Measurements from ENCODE around the gene PARP9.
"Not testable (repeated sequence)": the region's sequence is repeated elsewhere in the genome, so short reads cannot be mapped to it uniquely, and the experiment has no call there.

Gene PARP9

DNA sequence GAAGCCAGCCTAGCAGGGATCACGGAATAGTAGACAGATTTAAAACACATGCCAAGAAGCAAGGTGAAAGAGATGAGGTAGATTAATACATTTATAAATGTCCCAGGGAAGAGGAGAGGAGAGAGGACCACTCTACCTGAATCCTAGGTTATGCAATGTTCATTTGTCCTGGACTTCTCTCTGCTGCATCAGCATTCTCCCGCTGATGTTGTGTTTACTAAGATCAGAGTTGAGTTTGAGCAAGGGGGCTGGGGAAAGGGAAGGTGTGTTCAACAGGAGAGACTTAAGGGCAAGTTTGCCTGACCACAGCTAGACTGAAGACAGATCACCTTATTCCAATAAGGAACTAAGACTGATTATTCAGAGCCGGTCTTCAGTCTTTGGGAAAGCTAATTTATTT lies 48.2 kb downstream of the PARP9 start:
- no peak for DNase-seq

DNA sequence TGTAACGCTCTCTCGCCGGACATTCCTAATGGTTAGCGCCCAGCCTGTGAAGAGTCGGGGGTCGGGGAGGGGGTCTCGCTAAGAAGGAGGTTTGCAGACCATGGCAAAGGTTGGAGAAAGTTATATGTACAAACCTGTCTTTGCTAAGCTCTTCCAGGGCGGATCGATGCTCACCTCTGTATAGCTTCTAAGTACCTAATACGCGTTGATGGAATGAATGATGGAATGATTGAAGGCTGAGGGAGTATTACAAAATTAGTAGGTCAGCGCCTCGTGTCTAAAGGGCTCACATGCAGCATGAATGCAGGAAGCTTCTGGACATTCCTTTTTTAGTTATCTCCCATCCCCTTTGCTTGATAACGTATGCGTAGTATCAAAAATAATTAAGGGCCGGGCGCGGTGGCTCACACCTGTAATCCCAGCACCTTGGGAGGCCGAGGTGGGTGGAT lies 49.1 kb downstream of the PARP9 start:
- DNase-seq, result no peak

DNA sequence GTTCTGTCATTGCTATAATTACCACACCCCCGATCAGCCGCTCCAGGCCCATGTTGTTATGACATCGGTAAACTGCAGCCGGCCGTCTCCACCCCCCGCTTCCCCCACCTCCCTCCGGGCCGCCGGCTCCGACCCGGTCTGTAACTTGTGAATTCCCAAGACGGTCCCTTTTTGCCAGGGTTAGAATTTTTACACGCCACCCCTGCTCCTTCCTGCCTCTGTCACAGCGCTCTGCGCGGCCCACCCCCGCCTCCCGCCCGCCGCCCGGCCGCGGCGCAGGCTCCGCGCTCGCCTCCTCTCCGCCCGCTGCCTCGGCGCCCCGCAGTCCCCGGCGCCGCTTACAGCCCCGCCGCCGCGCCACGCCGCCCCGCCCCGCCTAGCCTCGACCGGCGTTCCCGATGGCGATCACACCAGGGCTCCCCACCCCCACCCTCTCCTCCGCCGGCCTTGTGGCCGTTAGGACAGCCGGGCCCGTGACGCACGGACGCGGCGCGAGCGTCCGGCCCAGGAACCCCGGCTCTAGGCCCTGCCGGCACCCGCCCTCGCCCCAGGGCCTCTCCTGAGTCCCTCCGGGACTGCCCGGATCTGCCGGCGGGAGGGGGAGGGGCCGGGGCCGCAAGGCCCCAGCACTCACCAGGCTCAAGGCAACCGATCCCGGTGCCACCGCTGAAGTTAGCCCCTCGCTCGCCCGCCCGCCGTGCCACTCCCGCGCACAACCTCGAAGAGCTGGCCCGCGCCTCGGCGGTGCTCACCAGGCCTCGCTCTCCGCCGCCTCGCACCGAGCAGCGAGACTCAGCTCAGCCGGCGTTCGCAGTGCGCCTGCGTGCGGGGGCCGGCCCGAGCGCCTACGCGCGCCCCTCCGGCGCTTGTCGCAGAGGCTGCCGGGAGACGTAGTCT lies 49.7 kb downstream of the PARP9 start, which contains the start of gene KPNA1:
KPNA1 (minus strand) TSS at position 817 of the 897 bp plus-strand sequence. CDS start 18,374 bp downstream, outside the sequence.
- DNase-seq, result peak; percentile 89

DNA sequence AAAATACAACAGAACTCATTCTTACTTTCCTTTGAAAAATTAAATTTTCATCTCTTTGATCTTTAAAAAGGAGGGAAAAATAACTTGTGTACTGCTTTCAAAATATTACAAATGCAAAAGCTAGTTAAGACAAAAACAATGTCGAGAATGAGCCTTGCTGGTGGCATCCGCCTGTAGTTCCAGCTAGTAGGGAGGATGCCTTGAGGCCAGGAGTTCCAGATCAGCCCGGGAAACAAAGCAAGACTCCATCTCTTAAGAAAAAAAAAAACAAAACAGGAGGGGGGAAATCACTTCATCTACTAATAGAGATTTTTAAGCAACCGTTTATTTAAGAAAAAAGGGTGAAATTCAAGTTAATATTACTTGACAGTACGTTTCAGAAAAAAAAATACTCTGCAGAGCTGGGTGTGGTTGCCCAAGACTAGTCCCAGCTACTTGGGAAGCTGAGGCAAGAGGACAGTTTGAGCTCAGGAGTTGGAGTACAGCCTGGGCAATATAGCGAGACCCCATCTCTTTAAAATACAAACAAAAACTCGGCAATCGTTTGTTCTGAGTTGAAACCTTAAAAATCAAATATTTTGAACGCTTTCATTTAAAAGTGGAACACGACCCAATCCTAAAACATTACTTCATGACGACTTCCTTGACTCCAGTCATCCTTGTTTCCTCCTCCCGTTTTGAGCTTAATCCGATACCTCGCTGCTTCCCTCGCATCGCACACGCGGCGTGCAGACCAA lies 50.5 kb downstream of the PARP9 start:
- no peak for DNase-seq

DNA sequence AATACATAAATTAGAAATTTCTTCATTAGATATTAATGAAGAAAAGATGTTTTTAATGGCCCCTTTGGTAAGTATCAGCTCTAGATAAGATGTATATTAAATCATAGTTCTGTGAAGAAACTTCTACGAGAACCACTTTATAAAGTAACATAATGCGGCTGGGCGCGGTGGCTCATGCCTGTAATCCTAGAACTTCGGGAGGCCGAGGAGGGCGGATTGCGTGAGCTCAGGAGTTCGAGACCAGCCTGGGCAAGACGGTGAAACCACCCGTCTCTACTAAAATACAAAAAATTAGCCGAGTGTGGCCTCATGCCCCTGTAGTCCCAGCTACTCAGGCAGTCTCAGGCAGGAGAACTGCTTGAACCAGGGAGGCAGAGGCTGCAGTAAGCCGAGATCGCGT lies 51.8 kb downstream of the PARP9 start:
- no peak for DNase-seq

DNA sequence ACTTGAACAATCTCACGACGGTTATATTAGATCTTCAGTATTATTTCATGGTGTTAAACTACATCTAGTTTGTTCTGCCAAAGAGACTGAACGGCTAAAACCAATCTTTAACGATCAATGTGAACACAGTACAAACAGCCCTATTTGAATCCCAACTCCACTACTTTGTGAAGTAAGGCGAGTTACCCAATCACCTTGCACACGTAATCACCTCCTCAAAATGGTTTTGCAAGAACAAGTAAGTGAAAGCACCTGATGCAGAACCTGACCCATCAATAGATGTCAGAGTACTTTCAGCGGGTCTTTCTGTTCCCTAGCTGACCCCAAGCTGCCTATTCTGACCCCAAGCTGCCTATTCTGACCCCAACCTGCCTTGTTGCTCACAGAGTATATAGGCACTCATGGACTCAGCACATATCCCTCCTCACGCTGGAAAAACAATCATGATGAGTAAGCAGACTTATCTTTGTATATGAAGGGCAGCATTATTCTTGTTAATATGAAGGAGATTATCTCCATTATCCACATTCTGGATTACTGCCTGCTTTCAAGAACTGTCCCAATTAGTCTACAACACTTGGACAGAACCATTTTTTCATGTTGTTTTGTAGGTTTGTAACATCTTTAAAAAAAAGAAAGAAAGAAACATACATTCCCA lies 53.1 kb downstream of the PARP9 start:
- no peak for DNase-seq

DNA sequence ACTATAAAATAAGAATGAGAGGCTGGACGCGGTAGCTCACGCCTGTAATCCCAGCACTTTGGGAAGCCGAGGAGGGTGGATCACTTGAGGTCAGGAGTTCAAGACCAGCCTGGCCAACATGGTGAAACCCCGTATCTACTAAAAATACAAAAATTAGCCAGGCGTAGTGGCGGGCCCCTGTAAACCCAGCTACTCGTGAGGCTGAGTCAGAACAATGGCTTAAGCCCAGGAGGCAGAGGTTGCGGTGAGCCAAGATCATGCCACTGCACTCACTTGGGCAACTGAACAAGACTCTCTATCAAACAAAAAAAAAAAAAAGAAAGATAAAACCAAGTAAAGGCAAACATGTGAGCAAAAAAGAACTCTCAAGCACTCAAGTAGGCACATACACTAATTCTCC lies 55.2 kb downstream of the PARP9 start:
- not testable (repeated sequence) for DNase-seq

DNA sequence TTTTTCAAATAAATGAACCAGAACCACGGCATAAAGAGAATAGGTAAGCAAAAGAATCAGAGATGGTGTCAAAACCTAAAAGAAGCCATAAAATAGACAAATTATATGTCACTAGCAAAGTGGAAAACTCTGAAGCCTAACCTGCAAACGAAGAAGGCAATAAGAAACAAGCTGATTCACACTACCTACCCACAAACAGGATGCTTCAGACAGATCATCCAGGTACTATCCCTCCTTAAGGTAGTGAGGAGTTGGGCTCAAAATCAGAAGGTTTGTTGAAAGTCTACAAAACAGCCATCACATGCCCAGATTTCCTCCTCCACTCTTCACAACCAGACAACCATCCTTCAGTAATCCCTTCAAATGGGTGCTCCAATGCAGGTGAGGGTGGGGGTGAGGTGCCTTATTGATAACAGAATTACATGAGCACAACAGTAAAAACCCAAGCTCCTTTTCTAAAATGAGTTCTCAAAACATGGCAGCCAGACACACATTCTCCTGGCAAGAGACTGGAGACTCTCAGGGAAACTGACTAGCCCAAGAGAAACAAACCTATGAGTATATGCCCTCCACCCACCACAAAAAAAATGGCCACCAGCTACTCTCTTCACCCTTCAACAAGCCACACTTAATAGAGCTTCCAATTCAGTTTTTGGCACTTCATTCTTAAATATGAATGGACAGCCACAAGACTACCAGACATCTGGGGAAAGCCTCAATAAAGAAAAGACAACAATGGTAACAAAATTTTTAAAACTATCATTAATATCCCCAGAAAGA lies 55.8 kb downstream of the PARP9 start:
- no peak for DNase-seq

DNA sequence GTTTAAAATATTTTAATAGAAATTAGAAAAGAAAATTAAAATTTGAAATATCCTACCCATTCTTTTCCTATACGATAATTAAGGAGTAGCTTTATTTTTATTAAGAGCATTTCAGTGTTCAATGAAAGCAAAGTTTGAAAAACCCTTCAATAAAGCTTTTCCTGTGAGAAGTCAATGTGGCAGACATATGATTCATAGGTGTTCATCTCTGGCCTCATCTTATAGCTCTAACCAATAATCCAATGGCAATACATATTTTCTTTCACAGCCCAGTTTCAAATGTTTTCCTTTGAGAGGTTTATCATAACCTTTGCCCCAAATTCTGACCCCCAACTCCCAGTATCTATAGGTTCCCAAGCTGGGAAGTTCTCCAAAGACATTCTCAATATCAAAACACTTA lies 57.6 kb downstream of the PARP9 start:
- DNase-seq, result no peak

DNA sequence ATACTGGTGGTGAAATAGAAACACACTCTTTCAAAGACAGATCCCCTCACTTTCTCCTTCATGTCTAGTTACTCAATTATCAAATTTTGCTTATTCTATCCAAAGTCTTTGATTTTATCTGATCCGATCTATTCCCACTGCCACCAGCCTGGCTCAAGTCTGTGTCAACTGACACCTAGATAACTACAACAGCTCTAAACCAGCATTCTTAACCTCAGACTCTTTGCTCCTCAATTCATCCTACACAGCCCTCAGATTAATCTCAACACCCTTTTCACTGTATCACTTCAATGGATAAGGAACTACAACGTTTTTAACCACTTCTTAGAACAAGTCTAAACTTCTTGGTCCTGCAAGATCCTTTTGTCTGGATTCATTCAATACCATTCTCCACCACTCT lies 58.4 kb downstream of the PARP9 start:
- no peak for DNase-seq

DNA sequence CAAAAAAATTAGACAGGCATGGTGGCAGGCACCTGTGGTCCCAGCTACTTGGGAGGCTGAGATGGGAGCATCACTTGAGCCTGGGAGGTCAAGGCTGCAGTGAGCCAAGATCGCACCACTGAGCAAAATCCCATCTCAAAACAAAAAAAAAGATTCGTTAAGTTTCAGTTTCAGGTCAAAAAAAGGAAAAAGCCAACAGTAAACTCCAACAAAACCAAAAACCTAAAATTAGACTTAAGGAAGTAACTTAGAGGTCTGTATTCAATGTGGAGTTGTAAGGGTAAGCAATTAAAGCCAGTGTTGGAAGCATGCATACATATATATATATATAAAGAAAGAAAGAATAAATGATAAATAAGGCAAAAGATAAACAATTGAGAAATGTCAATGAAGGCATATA lies 61.2 kb downstream of the PARP9 start:
- no peak for DNase-seq

DNA sequence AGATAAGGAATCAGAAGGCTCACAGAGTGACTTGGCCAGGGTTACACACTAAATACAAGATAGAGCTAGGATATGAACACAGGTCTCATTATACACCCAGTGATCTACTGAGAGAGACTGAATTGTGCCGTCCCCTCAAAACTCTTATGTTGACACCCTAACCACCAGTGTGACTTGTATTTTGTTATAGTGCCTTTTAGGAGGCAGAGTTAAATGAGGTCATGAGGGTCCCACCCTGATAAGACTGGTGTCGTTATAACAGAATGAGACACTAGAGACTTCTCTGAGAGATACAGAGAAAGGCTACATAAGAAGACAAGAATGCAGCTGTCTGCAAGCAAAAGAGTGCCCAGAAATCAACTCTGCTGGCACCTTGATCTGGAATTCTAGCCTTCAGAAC lies 62.0 kb downstream of the PARP9 start:
- DNase-seq, result no peak

DNA sequence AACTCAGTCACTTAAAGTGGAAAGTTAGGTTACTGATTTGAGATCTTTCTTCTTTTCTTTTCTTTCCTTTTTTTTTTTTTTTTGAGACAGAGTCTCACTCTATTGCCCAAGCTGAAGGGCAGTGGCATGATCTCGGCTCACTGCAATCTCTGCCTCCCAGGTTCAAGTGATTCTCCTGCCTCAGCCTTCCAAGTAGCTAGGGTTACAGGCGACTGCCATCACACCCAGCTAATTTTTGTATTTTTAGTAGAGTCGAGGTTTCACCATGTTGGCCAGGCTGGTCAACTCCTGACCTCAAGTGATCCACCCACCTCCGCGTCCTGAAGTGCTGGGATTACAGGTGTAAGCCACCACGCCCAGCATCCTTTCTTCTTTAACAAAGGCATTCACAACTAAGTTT lies 63.1 kb downstream of the PARP9 start:
- not testable (repeated sequence) for DNase-seq

DNA sequence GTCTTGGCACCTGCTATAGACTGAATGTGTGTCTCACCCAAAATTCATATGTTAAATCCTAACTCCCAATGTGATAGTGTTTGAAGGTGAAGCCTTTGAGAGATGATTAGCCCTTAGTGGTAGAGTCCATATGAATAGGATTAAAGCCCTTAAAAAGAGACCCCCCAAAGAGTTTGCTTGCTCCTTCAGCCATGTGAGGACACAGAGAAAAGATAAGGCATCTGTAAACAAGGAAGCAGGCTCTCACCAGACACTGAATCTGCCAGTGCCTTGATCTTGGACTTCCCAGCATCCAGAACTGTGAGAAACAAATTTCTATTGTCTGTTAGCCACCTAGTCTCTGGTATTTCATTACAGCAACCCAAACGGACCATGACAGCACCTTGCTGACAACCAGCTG lies 65.9 kb downstream of the PARP9 start:
- DNase-seq, result no peak

DNA sequence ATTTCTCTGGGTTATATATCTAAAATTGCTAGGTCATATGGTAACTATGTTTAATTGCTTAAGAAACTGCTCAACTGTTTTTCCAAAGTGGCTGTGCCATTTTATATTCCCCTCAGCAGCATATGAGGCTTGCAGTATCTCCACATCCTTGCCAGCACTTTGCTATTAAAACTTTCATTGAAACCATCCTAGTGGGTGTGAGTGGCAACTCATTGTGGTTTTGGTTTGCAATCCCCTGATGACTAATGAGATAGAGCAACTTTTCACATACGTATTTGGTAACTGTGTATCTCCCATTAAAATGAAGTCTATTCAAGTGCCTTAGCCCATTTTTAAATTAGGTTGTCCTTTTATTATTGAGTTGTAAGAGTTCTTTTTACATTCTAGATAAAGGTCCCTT lies 66.7 kb downstream of the PARP9 start:
- DNase-seq, result peak; percentile 49

DNA sequence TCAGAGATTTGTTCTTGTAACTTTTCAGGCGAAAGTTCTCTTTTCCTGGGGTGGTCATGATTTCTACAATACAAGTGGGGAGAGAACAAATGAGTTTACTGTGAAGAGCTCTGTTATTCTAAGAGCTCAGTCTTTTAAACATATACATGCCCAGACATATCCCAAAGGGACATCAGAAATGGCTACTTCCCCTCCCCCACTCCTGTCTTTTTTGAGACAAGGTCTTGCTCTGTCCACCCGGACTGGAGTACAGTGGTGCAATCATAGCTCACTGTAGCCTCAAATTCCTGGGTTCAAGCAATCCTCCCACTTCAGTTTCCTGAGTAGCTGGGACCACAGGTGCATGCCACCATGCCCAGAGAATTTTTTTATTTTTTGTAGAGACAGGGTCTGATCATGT lies 67.6 kb downstream of the PARP9 start:
- no peak for DNase-seq

DNA sequence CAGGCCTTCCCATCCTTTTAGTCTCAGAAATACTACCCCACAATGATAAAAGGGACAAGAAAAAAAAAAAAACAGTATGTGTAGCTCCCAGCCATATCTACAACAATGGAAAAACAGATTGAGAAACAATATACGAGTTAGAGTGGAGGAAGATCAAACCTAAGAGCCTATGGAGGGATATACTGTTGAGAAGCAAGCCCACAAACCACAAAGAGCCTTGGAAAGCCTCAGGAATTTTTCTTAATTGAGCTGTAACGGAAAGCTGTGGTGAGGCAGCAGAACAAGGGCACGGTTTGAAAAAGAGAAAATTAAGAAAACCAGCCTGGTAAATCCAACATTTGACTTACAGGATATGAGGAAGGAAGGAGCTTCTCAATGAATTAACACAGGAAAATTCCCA lies 70.8 kb downstream of the PARP9 start:
- no peak for DNase-seq

DNA sequence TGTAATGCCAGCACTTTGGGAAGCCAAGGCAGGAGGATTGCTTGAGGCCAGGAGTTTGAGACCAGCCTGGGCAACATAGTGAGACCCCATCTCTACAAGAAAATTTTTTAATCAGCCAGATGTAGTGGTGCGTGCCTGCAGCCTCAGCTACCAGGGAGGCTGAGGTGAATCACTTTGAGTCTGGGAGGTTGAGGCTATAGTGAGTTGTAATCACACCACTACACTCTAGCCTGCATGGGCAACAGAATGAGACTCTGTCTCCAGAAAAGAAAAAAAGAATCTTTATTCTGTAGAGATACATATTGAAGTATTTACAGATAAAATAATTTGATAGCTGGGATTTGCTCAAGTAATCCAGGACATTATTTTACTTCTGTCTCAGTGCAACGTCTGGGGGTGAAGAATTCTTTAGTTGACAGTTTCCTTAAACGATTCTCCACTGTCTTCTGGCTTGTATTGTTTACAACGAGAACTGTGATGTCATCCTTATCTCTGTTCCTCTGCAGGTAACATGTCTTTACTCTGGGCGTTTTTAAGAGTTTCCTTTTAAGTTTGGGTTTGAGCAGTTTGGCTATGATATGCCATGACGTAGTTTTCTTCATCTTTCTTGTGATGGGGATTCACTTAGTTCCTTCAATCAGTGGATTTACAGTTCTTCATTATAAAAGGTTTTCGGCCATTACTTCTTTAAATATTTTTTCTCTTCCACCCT lies 75.7 kb downstream of the PARP9 start:
- DNase-seq, result no peak

DNA sequence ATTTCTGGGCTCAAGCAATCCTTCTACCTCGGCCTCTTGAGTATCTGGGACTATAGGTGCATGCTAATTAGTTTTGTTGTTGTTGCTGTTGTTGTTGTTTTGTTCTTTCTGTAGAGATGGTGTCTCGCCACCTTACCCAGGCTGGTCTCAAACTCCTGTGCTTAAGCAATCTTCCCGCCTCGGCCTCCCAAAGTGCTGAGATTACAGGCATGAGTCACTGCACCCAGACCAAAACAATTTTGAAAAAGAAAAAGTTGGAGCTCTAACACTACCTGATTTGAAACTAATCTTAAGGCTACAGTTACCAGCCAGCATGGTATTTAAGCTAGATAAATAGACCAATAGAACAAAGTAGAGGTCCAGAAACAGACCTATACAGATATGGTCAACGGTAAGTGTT lies 79.1 kb downstream of the PARP9 start:
- DNase-seq, result no peak

DNA sequence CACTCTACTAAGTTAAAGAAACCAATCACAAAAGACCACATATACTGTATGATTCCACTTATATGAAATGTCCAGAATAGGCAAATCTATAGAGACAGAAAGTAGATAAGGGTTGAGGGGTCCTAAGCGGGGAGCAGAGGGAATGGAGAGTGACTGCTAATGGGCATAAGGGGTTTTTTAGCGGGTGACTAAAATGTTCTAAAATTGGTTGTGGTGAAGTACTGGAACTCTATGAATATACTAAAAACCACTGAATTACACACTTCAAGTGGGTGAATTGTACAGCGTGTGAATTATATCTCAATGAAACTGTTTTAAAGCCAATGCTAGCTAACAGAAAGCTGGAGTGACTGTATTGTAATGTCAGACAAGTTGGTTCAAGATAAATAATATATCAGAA lies 82.7 kb downstream of the PARP9 start:
- DNase-seq, result no peak

Data from CD4-positive, alpha-beta T cell treated with Interleukin-21 for 1 hour (primary cell).